GM18526 (cell line): Measurements from ENCODE around the gene CPEB4.

Experiments used
- POLR2A ChIP-seq: IDR thresholded peaks from 3 replicates; pipeline ENCODE4 v1.6.1; 2011; ENCODE audit not compliant: insufficient read length; ENCODE audit errors: extremely low read depth

The CPEB4 gene

GRCh38 chr5:173868096-173868880, 19.9 kb upstream of the CPEB4 start:
- no peak for TF ChIP-seq POLR2A

- TF ChIP-seq POLR2A = no peak
Measured at GRCh38 chr5:173869316-173869715, 18.8 kb upstream of the CPEB4 start.

GRCh38 chr5:173872957-173873305, 15.2 kb upstream of the CPEB4 start:
- no peak for TF ChIP-seq POLR2A

GRCh38 chr5:173873306-173873922, 14.7 kb upstream of the CPEB4 start:
- TF ChIP-seq POLR2A = no peak

GRCh38 chr5:173875189-173875588, 13.0 kb upstream of the CPEB4 start:
- no peak for TF ChIP-seq POLR2A

- no peak for TF ChIP-seq POLR2A
Measured at GRCh38 chr5:173878224-173878967, 9.8 kb upstream of the CPEB4 start.

- no peak for TF ChIP-seq POLR2A
Measured at GRCh38 chr5:173880306-173880985, 7.7 kb upstream of the CPEB4 start.

GRCh38 chr5:173881811-173882575, 6.2 kb upstream of the CPEB4 start:
- TF ChIP-seq POLR2A = no peak

- no peak for TF ChIP-seq POLR2A
Measured at GRCh38 chr5:173882632-173883031, 5.5 kb upstream of the CPEB4 start.

- no peak for TF ChIP-seq POLR2A
Measured at GRCh38 chr5:173883347-173883924, 4.7 kb upstream of the CPEB4 start.

- TF ChIP-seq POLR2A = no peak
Measured at GRCh38 chr5:173884402-173885053, 3.6 kb upstream of the CPEB4 start.

- no peak for TF ChIP-seq POLR2A
Measured at GRCh38 chr5:173885054-173885443, 3.1 kb upstream of the CPEB4 start.

GRCh38 chr5:173885475-173886010, 2.6 kb upstream of the CPEB4 start:
- no peak for TF ChIP-seq POLR2A

- TF ChIP-seq POLR2A = no peak
Measured at GRCh38 chr5:173886150-173886549, 2.0 kb upstream of the CPEB4 start.
